DOHH2 (cell line): ENCODE results near the gene TCOF1.

Experiments used
- EZH2phosphoT487 ChIP-seq: fragments of 200-600 bp; sonication (generic); IDR thresholded peaks from 2 replicates; pipeline ENCODE4 v1.6.1; 2017; ENCODE audit warnings: borderline replicate concordance, mild to moderate bottlenecking, antibody characterized with exemption, low read length, moderate library complexity, mixed read lengths
- TF ChIP-seq, protein P1 (sequence below): fragments of 200-600 bp; sonication (generic); IDR thresholded peaks from one replicate; pipeline ENCODE4 v1.5.1; 2014; ENCODE audit warnings: antibody characterized with exemption, mild to moderate bottlenecking, low read depth, low read length; ENCODE audit not compliant: poor library complexity, severe bottlenecking

DNA sequence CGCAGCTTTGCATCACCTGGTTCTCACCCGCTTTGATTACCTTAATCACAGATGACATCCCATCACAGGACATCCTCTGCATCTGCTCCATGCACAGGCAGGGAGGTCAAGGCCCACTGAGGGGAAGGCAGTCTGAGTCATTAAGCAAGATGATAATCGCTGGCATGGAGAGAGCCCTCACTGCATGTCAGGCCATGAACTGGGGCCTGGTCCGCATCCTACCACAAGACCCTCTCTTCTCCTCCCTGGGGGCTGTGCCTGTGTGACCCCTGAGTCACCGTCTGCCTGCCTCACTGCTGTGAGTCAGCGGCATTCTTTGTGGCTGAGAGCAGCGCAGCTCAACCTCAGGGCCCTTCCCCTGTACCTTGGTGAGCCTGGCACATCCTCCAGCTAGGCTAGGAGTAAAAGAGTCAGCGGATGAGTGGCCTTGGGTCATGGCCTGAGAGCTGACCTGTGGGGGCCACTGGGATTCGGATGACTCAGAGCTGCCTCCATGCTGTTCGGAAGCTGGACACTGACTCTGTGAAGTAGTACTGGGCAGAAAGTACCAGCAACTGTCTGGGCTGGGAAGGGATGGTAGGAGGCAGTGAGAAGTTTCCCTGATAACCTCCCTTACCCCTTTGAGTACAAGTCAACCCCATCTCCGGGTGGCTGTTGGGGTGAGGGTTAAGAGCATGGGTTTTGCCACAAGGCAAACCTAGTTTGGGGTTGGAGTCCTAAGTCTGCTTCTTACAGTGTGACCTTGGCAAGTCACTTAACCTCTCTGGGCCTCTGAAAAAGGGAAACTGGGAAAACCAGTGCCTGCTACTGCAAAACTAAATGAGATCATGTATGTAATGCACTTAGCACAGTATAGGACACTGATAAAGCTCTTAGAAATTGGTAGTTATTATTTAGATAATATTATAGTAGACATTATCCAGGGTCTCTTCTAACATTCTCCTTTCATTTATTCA, 40.2 kb upstream of the TCOF1 start:
- TF ChIP-seq, protein P1, sequence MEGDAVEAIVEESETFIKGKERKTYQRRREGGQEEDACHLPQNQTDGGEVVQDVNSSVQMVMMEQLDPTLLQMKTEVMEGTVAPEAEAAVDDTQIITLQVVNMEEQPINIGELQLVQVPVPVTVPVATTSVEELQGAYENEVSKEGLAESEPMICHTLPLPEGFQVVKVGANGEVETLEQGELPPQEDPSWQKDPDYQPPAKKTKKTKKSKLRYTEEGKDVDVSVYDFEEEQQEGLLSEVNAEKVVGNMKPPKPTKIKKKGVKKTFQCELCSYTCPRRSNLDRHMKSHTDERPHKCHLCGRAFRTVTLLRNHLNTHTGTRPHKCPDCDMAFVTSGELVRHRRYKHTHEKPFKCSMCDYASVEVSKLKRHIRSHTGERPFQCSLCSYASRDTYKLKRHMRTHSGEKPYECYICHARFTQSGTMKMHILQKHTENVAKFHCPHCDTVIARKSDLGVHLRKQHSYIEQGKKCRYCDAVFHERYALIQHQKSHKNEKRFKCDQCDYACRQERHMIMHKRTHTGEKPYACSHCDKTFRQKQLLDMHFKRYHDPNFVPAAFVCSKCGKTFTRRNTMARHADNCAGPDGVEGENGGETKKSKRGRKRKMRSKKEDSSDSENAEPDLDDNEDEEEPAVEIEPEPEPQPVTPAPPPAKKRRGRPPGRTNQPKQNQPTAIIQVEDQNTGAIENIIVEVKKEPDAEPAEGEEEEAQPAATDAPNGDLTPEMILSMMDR: no peak
- TF ChIP-seq EZH2phosphoT487: no peak
